GM19023 (cell line): Measurements from ENCODE around the gene MAT2A.
"Not testable (repeated sequence)": the region's sequence is repeated elsewhere in the genome, so short reads cannot be mapped to it uniquely, and the experiment has no call there.

Source experiments
- ATAC-seq: cut with Tn5 transposase; IDR thresholded peaks from one replicate; pipeline ENCODE4 v1.9.1; 2021; ENCODE audit warnings: mild to moderate bottlenecking, moderate library complexity; ENCODE audit not compliant: unreplicated experiment

The MAT2A gene

GRCh38 chr2:85547089-85547858 is 8.3 kb downstream of the MAT2A start:
- no peak for ATAC-seq

GRCh38 chr2:85547859-85548607 is 9.1 kb downstream of the MAT2A start:
- ATAC-seq, result no peak

GRCh38 chr2:85548608-85548900 is 9.6 kb downstream of the MAT2A start:
- ATAC-seq, result no peak

- ATAC-seq, result no peak
These were observed 10.1 kb downstream of the MAT2A start for GRCh38 chr2:85549095-85549494.

GRCh38 chr2:85549826-85550225 is 10.9 kb downstream of the MAT2A start:
- no peak for ATAC-seq

GRCh38 chr2:85550486-85550885 is 11.5 kb downstream of the MAT2A start:
- no peak for ATAC-seq

- ATAC-seq, result peak; percentile 86
These were observed 13.0 kb downstream of the MAT2A start for GRCh38 chr2:85551698-85552678.

- ATAC-seq, result no peak
These were observed 14.2 kb downstream of the MAT2A start for GRCh38 chr2:85553184-85553583.

GRCh38 chr2:85554980-85555612 is 16.1 kb downstream of the MAT2A start:
- ATAC-seq, result no peak

GRCh38 chr2:85557130-85557529 is 18.2 kb downstream of the MAT2A start:
- no peak for ATAC-seq

GRCh38 chr2:85558160-85558559 is 19.2 kb downstream of the MAT2A start:
- no peak for ATAC-seq

- not testable (repeated sequence) for ATAC-seq
These were observed 21.4 kb downstream of the MAT2A start for GRCh38 chr2:85560403-85560726.

- ATAC-seq, result peak; percentile 14
These were observed 21.9 kb downstream of the MAT2A start for GRCh38 chr2:85560812-85561279.

GRCh38 chr2:85561280-85562212 is 22.6 kb downstream of the MAT2A start, which contains the start of gene GGCX:
Gene GGCX (minus strand): TSS chr2:85561493. CDS start chr2:85561428, 65 bp downstream.
- ATAC-seq, result peak; percentile 95

GRCh38 chr2:85564144-85564563 is 25.2 kb downstream of the MAT2A start:
- ATAC-seq, result no peak

GRCh38 chr2:85566265-85566664 is 27.3 kb downstream of the MAT2A start:
- ATAC-seq, result no peak

GRCh38 chr2:85575739-85576138 is 36.8 kb downstream of the MAT2A start:
- ATAC-seq, result no peak

- no peak for ATAC-seq
These were observed 38.1 kb downstream of the MAT2A start for GRCh38 chr2:85577063-85577385.

GRCh38 chr2:85577386-85578242 is 38.6 kb downstream of the MAT2A start, which contains the start of gene VAMP8:
Gene VAMP8 (plus strand): TSS chr2:85577586. CDS start chr2:85577647, 61 bp downstream.
- peak; percentile 62 for ATAC-seq
